ENCODE measurements around the gene HMG20A.
"Not testable (repeated sequence)": the region's sequence is repeated elsewhere in the genome, so short reads cannot be mapped to it uniquely, and the experiment has no call there.

Gene HMG20A

GRCh38 chr15:77409259-77410156 is 11.2 kb upstream of the HMG20A start:
- no peak overlapping the region for H3K9ac ChIP-seq (ENCODE audit: insufficient read length, low read depth)
- no peak overlapping the region for H3K4me3 ChIP-seq (ENCODE audit: insufficient read length, low read depth)
- no peaks in the 10 kb centered on the region for H3K27me3 ChIP-seq (ENCODE audit: insufficient read depth, insufficient read length)
- no peaks in the 10 kb centered on the region for H3K36me3 ChIP-seq (ENCODE audit: insufficient read depth, insufficient read length, low read length)
- H3K9me3 ChIP-seq (ENCODE audit: insufficient read depth, low read length): no peaks in the 10 kb centered on the region
- no peaks in the 10 kb centered on the region for H3K4me1 ChIP-seq (ENCODE audit: insufficient read depth, insufficient read length)
- TF ChIP-seq SUZ12 (IDR thresholded peaks at IDR 0.05; ENCODE audit: extremely low read depth, insufficient read depth, insufficient read length) (no peak), ZNF274 (IDR thresholded peaks at IDR 0.05; ENCODE audit: low read depth, low read length) (no peak), YY1 (IDR thresholded peaks at IDR 0.05; ENCODE audit: insufficient read depth, insufficient read length) (no peak)
- no peak for DNase-seq (ENCODE audit: low read depth, low spot score)

- not testable (repeated sequence) for H3K4me3 ChIP-seq (ENCODE audit: insufficient read length, low read depth); H3K27me3 ChIP-seq (ENCODE audit: insufficient read depth, insufficient read length); H3K36me3 ChIP-seq (ENCODE audit: insufficient read depth, insufficient read length, low read length); H3K4me1 ChIP-seq (ENCODE audit: insufficient read depth, insufficient read length); H3K9ac ChIP-seq (ENCODE audit: insufficient read length, low read depth); DNase-seq (ENCODE audit: low read depth, low spot score); H3K9me3 ChIP-seq (ENCODE audit: insufficient read depth, low read length)
Measured at GRCh38 chr15:77410157-77410500, 10.6 kb upstream of the HMG20A start.

GRCh38 chr15:77410701-77411618 is 9.7 kb upstream of the HMG20A start:
- Histone ChIP-seq H3K4me1 (ENCODE audit: insufficient read depth, insufficient read length) (peaks cover under 1% of the 10 kb centered on the region), H3K36me3 (ENCODE audit: insufficient read depth, insufficient read length, low read length) (no peaks in the 10 kb centered on the region), H3K9ac (ENCODE audit: insufficient read length, low read depth) (no peak overlapping the region), H3K9me3 (ENCODE audit: insufficient read depth, low read length) (no peaks in the 10 kb centered on the region), H3K4me3 (ENCODE audit: insufficient read length, low read depth) (no peak overlapping the region), H3K27me3 (ENCODE audit: insufficient read depth, insufficient read length) (no peaks in the 10 kb centered on the region)
- DNase-seq (ENCODE audit: low read depth, low spot score): no peak
- no peak for TF ChIP-seq ZNF274 (IDR thresholded peaks at IDR 0.05; ENCODE audit: low read depth, low read length)
- TF ChIP-seq YY1 (IDR thresholded peaks at IDR 0.05; ENCODE audit: insufficient read depth, insufficient read length): no peak
- TF ChIP-seq SUZ12 (IDR thresholded peaks at IDR 0.05; ENCODE audit: extremely low read depth, insufficient read depth, insufficient read length): no peak

- Histone ChIP-seq H3K4me3 (ENCODE audit: insufficient read length, low read depth) (no peak overlapping the region), H3K9ac (ENCODE audit: insufficient read length, low read depth) (no peak overlapping the region), H3K36me3 (ENCODE audit: insufficient read depth, insufficient read length, low read length) (no peaks in the 10 kb centered on the region), H3K9me3 (ENCODE audit: insufficient read depth, low read length) (no peaks in the 10 kb centered on the region), H3K27me3 (ENCODE audit: insufficient read depth, insufficient read length) (no peaks in the 10 kb centered on the region), H3K4me1 (ENCODE audit: insufficient read depth, insufficient read length) (peaks cover 2% of the 10 kb centered on the region)
- TF ChIP-seq ZNF274 (IDR thresholded peaks at IDR 0.05; ENCODE audit: low read depth, low read length): no peak
- TF ChIP-seq YY1 (IDR thresholded peaks at IDR 0.05; ENCODE audit: insufficient read depth, insufficient read length): no peak
- no peak for TF ChIP-seq SUZ12 (IDR thresholded peaks at IDR 0.05; ENCODE audit: extremely low read depth, insufficient read depth, insufficient read length)
- DNase-seq (ENCODE audit: low read depth, low spot score): no peak
Measured at GRCh38 chr15:77411619-77411976, 9.1 kb upstream of the HMG20A start.

GRCh38 chr15:77412972-77413698 is 7.6 kb upstream of the HMG20A start:
- Histone ChIP-seq H3K27me3 (ENCODE audit: insufficient read depth, insufficient read length) (no peaks in the 10 kb centered on the region), H3K36me3 (ENCODE audit: insufficient read depth, insufficient read length, low read length) (no peaks in the 10 kb centered on the region), H3K4me1 (ENCODE audit: insufficient read depth, insufficient read length) (peaks cover 2% of the 10 kb centered on the region), H3K9ac (ENCODE audit: insufficient read length, low read depth) (no peak overlapping the region), H3K4me3 (ENCODE audit: insufficient read length, low read depth) (no peak overlapping the region), H3K9me3 (ENCODE audit: insufficient read depth, low read length) (no peaks in the 10 kb centered on the region)
- DNase-seq (ENCODE audit: low read depth, low spot score): no peak
- TF ChIP-seq YY1 (IDR thresholded peaks at IDR 0.05; ENCODE audit: insufficient read depth, insufficient read length) (no peak), SUZ12 (IDR thresholded peaks at IDR 0.05; ENCODE audit: extremely low read depth, insufficient read depth, insufficient read length) (no peak), ZNF274 (IDR thresholded peaks at IDR 0.05; ENCODE audit: low read depth, low read length) (no peak)

- H3K36me3 ChIP-seq (ENCODE audit: insufficient read depth, insufficient read length, low read length): no peaks in the 10 kb centered on the region
- H3K9me3 ChIP-seq (ENCODE audit: insufficient read depth, low read length): no peaks in the 10 kb centered on the region
- H3K27me3 ChIP-seq (ENCODE audit: insufficient read depth, insufficient read length): no peaks in the 10 kb centered on the region
- TF ChIP-seq ZNF274 (IDR thresholded peaks at IDR 0.05; ENCODE audit: low read depth, low read length) (no peak), YY1 (IDR thresholded peaks at IDR 0.05; ENCODE audit: insufficient read depth, insufficient read length) (no peak), SUZ12 (IDR thresholded peaks at IDR 0.05; ENCODE audit: extremely low read depth, insufficient read depth, insufficient read length) (no peak)
- H3K4me3 ChIP-seq (ENCODE audit: insufficient read length, low read depth): no peak overlapping the region
- no peak for DNase-seq (ENCODE audit: low read depth, low spot score)
- H3K9ac ChIP-seq (ENCODE audit: insufficient read length, low read depth): no peak overlapping the region
- H3K4me1 ChIP-seq (ENCODE audit: insufficient read depth, insufficient read length): peaks cover 2% of the 10 kb centered on the region
Measured at GRCh38 chr15:77413699-77414349, 6.9 kb upstream of the HMG20A start.
